GM21529 (cell line): ENCODE results near the gene ARMH4.
"Not testable (repeated sequence)": the region's sequence is repeated elsewhere in the genome, so short reads cannot be mapped to it uniquely, and the experiment has no call there.

Experiments
- ATAC-seq: cut with Tn5 transposase; IDR thresholded peaks from one replicate; pipeline ENCODE4 v1.9.1; 2021; ENCODE audit not compliant: unreplicated experiment

Gene ARMH4

GRCh38 chr14:58145936-58146335 lies 6.1 kb downstream of the ARMH4 start:
- ATAC-seq = no peak

GRCh38 chr14:58143106-58143505 lies 8.9 kb downstream of the ARMH4 start:
- ATAC-seq = no peak

- no peak for ATAC-seq
Observed at GRCh38 chr14:58141893-58142292, 10.1 kb downstream of the ARMH4 start.

GRCh38 chr14:58138714-58139482 lies 13.1 kb downstream of the ARMH4 start:
- no peak for ATAC-seq

- ATAC-seq = no peak
Observed at GRCh38 chr14:58138031-58138713, 13.8 kb downstream of the ARMH4 start.

GRCh38 chr14:58133739-58134138 lies 18.3 kb downstream of the ARMH4 start:
- no peak for ATAC-seq

GRCh38 chr14:58131386-58131785 lies 20.6 kb downstream of the ARMH4 start:
- ATAC-seq = no peak

- ATAC-seq = no peak
Observed at GRCh38 chr14:58130116-58130782, 21.8 kb downstream of the ARMH4 start.

GRCh38 chr14:58129208-58129607 lies 22.8 kb downstream of the ARMH4 start:
- ATAC-seq = no peak

- ATAC-seq = no peak
Observed at GRCh38 chr14:58128416-58128815, 23.6 kb downstream of the ARMH4 start.

GRCh38 chr14:58122546-58122945 lies 29.5 kb downstream of the ARMH4 start:
- not testable (repeated sequence) for ATAC-seq

GRCh38 chr14:58121530-58122186 lies 30.4 kb downstream of the ARMH4 start:
- ATAC-seq = no peak

- ATAC-seq = no peak
Observed at GRCh38 chr14:58119381-58119780, 32.6 kb downstream of the ARMH4 start.

- no peak for ATAC-seq
Observed at GRCh38 chr14:58118097-58118815, 33.8 kb downstream of the ARMH4 start.

- ATAC-seq = no peak
Observed at GRCh38 chr14:58109744-58110143, 42.3 kb downstream of the ARMH4 start.

GRCh38 chr14:58108717-58109116 lies 43.3 kb downstream of the ARMH4 start:
- no peak for ATAC-seq

GRCh38 chr14:58107947-58108552 lies 44.0 kb downstream of the ARMH4 start:
- ATAC-seq = no peak

GRCh38 chr14:58107041-58107440 lies 45.0 kb downstream of the ARMH4 start:
- no peak for ATAC-seq

- ATAC-seq = no peak
Observed at GRCh38 chr14:58106446-58106845, 45.6 kb downstream of the ARMH4 start.

- no peak for ATAC-seq
Observed at GRCh38 chr14:58104808-58105207, 47.2 kb downstream of the ARMH4 start.
